ENCODE measurements around the gene B4GALNT3.

- TF ChIP-seq, protein P1, sequence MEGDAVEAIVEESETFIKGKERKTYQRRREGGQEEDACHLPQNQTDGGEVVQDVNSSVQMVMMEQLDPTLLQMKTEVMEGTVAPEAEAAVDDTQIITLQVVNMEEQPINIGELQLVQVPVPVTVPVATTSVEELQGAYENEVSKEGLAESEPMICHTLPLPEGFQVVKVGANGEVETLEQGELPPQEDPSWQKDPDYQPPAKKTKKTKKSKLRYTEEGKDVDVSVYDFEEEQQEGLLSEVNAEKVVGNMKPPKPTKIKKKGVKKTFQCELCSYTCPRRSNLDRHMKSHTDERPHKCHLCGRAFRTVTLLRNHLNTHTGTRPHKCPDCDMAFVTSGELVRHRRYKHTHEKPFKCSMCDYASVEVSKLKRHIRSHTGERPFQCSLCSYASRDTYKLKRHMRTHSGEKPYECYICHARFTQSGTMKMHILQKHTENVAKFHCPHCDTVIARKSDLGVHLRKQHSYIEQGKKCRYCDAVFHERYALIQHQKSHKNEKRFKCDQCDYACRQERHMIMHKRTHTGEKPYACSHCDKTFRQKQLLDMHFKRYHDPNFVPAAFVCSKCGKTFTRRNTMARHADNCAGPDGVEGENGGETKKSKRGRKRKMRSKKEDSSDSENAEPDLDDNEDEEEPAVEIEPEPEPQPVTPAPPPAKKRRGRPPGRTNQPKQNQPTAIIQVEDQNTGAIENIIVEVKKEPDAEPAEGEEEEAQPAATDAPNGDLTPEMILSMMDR (IDR thresholded peaks at IDR 0.05; ENCODE audit: poor library complexity): no peak
- TF ChIP-seq EZH2 (IDR thresholded peaks at IDR 0.05; ENCODE audit: borderline replicate concordance): no peak
Observed at GRCh38 chr12:590206-590750, 130.5 kb downstream of the B4GALNT3 start.

All from hepatocyte (in vitro differentiated cells).